ENCODE measurements around the gene MAST2.
"Not testable (repeated sequence)": the region's sequence is repeated elsewhere in the genome, so short reads cannot be mapped to it uniquely, and the experiment has no call there.

Gene MAST2

DNA sequence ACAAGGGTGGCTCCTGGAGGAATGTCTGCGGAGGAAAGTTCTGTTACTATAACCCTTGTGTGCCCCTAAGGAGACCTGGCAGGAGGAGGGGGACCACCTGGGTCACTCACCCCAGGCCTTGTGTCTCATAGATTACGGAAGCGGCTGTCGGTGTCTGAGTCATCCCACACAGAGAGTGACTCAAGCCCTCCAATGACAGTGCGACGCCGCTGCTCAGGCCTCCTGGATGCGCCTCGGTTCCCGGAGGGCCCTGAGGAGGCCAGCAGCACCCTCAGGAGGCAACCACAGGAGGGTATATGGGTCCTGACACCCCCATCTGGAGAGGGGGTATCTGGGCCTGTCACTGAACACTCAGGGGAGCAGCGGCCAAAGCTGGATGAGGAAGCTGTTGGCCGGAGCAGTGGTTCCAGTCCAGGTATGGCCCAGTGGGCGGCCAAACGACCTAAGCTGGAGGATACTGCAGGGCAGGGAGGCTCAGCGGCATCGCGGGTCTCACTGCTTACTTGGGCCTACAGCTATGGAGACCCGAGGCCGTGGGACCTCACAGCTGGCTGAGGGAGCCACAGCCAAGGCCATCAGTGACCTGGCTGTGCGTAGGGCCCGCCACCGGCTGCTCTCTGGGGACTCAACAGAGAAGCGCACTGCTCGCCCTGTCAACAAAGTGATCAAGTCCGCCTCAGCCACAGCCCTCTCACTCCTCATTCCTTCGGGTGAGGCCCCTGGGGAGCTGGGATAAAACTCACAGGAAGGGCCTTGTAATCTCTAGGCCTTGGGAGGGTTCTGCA, 227.7 kb downstream of the MAST2 start:
- no peak for DNase-seq

DNA sequence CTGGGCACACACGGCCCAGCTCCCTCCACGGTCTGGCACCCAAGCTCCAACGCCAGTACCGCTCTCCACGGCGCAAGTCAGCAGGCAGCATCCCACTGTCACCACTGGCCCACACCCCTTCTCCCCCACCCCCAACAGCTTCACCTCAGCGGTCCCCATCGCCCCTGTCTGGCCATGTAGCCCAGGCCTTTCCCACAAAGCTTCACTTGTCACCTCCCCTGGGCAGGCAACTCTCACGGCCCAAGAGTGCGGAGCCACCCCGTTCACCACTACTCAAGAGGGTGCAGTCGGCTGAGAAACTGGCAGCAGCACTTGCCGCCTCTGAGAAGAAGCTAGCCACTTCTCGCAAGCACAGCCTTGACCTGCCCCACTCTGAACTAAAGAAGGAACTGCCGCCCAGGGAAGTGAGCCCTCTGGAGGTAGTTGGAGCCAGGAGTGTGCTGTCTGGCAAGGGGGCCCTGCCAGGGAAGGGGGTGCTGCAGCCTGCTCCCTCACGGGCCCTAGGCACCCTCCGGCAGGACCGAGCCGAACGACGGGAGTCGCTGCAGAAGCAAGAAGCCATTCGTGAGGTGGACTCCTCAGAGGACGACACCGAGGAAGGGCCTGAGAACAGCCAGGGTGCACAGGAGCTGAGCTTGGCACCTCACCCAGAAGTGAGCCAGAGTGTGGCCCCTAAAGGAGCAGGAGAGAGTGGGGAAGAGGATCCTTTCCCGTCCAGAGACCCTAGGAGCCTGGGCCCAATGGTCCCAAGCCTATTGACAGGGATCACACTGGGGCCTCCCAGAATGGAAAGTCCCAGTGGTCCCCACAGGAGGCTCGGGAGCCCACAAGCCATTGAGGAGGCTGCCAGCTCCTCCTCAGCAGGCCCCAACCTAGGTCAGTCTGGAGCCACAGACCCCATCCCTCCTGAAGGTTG, 231.4 kb downstream of the MAST2 start:
- no peak for DNase-seq

- peak; percentile 57 for DNase-seq
Observed at GRCh38 chr1:46036894-46037839, 233.8 kb downstream of the MAST2 start.

DNA sequence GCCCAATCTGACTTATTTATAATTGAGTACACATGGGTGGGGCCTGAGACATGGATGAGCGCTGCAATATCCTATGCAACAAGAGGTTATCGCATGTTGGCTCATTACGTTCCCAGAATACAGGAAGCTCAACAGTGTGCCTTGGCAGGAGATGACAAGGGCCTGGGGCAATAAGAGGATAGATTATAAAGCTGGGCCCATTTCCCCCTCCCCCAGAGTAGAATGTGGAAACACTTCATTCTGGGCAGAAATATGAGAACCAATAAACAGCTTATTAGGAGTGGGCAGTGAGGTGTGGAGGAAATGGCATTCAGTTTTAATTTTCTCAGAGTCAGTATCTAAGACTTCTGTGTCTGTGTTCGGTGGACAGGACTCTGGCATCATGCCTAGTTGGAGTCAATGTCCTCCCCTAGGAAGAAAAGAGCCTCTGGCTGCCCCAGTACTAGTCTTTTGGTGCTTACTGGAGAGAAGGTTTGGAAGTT, 236.2 kb downstream of the MAST2 start:
- peak; percentile 6 for DNase-seq

DNA sequence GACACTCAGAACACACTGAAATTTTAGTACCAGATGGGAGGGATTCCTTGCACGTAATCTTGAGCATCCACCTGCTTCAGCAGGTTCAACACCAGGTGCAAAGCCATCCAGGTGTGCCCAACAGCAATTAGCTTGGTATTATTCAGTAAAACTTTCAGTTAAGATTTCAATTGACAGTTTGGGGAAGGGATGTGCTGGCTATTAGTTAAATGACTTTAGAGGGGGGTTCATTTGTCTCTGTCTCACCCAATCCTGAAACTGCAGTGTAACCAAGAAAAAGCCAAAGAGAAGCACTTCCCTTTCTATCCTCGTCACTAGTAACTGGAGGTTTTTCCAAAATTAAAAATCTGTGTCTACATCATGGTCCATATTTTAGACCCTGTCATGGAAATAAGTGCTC, 238.1 kb downstream of the MAST2 start:
- DNase-seq, result no peak

GRCh38 chr1:46041974-46042373, 238.6 kb downstream of the MAST2 start:
- no peak for DNase-seq

- DNase-seq, result no peak
Observed at GRCh38 chr1:46043458-46044017, 240.1 kb downstream of the MAST2 start.

- DNase-seq, result no peak
Observed at GRCh38 chr1:46044116-46044515, 240.7 kb downstream of the MAST2 start.

GRCh38 chr1:46053734-46054133, 250.3 kb downstream of the MAST2 start:
- no peak for DNase-seq

DNA sequence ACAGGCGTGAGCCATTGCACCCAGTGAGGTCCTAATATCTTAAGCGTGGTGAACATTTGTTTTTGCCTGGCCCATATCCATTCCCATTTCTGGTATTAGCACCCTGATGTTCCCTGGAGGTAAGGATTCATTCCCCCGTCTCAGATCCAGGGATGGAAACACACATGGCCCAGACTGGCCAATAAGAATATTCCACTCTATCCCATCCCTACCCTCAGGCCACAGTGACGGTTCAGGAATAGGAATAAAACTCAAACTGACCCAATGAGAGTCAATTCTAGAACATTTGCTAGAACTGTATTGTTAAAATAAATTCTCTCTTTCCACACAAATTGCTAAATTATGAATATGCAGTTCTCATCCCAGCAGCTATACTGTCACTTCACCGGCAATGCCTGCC, 252.9 kb downstream of the MAST2 start:
- DNase-seq, result no peak

DNA sequence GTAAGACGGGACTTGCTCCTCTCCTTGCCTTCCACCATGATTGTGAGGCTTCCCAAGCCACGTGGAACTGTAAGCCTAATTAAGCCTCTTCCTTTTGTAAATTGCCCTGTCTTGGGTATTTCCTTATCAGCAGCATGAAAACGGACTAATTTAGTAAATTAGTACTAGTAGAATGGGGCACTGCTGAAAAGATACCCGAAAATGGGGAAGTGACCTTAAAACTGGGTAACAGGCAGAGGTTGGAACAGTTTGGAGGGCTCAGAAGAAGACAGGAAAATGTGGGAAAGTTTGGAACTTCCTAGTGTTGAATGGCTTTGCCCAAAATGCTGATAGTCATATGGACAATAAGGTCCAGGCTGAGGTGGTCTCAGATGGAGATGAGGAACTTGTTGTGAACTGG, 253.8 kb downstream of the MAST2 start:
- not testable (repeated sequence) for DNase-seq

DNA sequence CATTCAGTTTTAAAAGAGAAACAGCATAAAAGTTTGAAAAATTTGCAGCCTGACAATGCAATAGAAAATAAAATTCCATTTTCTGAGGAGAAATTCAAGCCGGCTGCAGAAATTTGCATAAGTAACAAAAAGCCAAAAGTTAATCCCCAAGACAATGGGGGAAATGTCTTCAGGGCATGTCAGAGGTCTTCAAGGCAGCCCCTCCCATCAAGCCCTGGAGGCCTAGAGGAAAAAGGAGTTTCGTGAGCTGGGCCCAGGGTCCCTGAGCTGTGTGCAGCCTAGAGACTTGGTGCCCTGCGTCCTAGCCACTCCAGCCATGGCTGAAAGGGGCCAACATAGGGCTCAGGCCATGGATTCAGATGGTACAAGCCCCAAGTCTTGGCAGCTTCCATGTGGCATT, 254.4 kb downstream of the MAST2 start:
- DNase-seq, result no peak

- DNase-seq, result no peak
Observed at GRCh38 chr1:46058936-46059335, 255.5 kb downstream of the MAST2 start.

DNA sequence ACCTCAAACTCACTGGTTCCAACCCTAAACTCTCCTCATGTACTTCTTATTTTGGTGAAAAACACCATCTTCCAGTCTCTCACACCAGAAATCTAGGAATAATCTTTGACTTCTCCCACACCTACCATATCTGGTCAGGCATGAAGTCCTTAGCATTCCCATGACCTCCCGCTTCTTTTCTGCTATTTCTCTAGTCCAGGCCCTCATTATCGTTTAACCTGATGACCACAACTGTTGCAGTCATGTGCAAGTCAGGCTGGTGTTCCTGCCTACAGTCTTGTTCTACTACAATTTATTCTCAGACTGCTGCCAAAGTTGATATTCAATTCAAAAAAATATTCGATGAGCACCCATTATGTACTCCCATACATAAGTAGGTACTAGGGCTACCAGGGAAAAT, 257.7 kb downstream of the MAST2 start:
- DNase-seq, result no peak

DNA sequence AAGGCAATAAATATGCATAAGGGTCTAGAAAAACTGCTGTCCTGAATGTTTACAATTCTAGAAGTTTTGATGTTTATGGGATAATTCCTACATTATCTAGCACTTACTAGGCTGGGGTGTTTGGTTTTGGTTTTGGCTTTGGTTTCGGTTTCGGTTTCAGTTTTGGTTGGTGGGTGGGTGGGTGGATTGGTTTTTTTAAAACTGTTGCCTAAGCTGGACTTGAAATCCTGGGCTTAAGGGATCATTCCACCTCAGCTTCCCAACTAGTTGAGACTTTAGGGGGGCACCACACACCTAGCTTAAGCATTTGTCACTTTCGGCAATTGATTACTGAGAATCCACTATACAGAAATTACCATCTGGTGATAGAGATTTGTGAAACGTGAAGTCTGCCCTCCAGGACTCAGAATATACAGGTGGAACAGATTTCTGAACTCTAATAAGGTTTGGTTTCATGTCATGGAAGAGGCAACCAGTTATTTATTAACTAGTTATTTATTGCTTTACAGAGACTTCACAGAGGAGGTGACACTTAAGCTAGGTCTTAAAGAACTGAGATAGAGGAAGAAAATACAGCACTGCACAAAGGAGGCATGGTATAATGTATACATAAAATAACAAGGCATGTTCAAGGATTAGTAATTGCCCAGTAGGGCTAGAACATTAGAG, 259.4 kb downstream of the MAST2 start:
- no peak for DNase-seq

GRCh38 chr1:46064708-46065107, 261.3 kb downstream of the MAST2 start:
- no peak for DNase-seq

DNA sequence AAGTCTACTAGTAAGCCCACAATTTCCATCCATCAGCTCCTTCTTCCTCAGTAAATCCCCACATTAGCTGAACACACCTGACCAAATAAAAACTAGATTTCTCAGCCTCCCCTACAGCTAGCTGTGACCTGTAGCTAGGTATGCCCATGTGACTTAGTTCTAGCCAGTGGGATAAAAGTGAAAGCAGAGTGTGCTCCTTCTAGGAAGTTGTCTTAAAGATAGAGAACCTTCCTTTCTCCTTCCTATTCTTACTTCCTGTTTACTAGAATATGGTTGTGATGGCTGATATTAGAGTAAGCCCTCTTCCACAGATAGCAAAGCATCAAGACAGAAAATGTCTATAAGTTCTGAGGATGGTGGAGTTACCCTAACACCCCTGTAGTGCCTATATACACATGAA, 262.0 kb downstream of the MAST2 start:
- DNase-seq, result peak; percentile 28

DNA sequence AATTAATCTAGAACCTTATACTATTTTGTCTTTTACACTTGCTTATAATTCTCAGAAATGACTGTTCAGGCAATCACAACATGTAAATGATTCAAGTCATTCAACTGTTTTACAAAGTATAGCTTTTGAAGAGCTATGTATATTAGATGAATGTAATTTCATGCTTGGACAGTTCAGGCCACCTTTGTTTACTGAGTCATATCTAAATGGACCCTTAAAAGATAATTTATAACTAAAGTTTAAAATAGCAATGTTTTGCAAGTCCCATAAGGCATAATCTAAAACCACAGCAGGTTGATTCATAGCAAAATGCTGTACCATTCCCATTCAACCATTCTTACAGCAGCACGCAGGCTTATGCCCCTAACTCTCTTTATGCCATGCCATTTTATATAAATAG, 264.2 kb downstream of the MAST2 start:
- no peak for DNase-seq

DNA sequence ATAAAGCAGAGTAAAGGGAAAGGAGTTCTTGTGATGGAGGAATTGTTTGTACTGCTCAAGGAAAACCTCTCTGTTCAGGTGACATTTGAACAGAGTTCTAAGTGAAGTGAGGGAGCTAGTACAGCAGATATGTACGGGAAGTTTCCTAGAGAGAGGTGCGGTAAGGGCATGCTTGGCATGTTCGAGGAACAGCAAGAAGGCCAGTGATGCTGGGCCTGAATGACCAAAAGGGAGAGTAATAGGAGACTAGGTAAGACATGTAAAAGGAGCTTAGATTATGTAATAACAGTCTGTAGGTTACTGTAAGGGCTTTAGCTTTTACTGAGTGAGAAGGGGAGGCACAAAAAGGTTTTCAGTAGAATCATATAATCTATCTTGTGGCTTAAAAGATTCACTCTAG, 265.1 kb downstream of the MAST2 start:
- DNase-seq, result no peak

DNA sequence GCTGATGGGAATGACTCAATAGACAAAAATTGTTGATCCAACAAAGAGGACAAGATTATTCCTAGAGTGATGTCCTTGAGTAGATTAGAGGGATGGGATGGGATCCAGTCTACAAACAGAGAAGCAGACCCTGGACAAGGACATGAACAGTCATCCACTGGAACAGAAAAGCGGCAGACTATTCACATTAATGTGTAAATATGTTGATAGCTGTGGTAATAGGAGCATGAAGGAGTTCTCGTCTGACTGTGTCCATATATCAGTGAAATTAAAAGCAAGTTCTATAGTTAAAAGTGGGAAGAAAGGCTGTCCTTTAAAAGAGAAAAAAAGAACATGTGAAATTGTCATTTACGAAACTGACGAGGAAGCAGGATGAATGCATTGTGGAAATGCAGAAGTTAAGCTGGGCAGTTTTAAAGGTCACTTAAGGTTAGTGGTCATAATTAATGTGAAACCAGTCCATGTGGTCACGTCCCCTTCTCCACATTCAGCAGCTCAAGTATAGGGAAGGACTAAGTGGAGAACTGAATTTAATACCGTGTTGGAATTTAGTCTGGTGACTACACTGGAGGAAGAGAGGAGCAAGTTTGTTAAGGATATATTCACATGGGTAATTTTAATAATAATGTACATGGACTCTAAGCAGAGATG, 266.9 kb downstream of the MAST2 start:
- DNase-seq, result no peak

- no peak for DNase-seq
Observed at GRCh38 chr1:46072975-46073374, 269.6 kb downstream of the MAST2 start.
